ENCODE data around the gene AKAP6. TPM values are rescaled to one million over a fixed set of nuclear protein-coding genes. Genes with fewer than 3 reads are reported as not detected.

The AKAP6 gene
- total and polyA plus RNA-seq, 5 donors from 2014 or later: 0.07 to 1.1 (median 0.47) TPM

GRCh38 chr14:32507029-32507984, 178.2 kb downstream of the AKAP6 start:
- Histone ChIP-seq H3K4me3 (ENCODE audit: low read depth, low read length) (no peak overlapping the region), H3K36me3 (ENCODE audit: control insufficient read depth, insufficient read depth, low read length) (no peaks in the 10 kb centered on the region), H3K4me1 (ENCODE audit: control insufficient read depth, insufficient read depth, low read length, poor library complexity, severe bottlenecking) (no peaks in the 10 kb centered on the region), H3K27ac (ENCODE audit: insufficient read depth, low read length, poor library complexity, severe bottlenecking) (no peak overlapping the region), H3K27me3 (ENCODE audit: control insufficient read depth, insufficient read depth, low read length) (no peaks in the 10 kb centered on the region), H3K9me3 (ENCODE audit: control insufficient read depth in 2 of 2, low read length in 2 of 2) (no peaks in the 10 kb centered on the region)
- H3K36me3 Mint-ChIP-seq: no peaks in the 10 kb centered on the region
- no peak overlapping the region for H3K4me3 Mint-ChIP-seq
- H3K4me1 Mint-ChIP-seq: no peaks in the 10 kb centered on the region
- no peak for DNase-seq
- H3K27me3 Mint-ChIP-seq: peaks cover 9% of the 10 kb centered on the region
- no peak for ATAC-seq (ENCODE audit: low read depth in 2 of 2)
- H3K27ac Mint-ChIP-seq: no peak overlapping the region
- H3K9me3 Mint-ChIP-seq: no peaks in the 10 kb centered on the region

DNA sequence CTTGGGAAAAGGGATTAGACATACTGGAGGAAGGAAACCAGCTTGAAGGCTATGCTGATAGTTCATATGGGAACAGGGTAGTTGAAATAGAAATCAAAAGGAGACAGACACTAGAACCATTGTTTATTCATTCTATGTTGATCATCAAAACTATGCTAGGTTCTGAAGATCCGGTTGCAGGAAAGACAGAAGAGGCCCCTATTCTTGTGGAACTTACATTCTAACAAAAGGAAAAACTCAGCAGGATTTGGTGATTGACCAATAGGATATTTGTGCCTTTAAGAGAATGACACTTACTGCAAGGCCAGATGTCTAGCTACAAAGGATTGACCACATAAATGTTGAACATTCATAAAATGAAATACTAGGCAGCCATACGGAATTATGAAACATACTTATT, 179.2 kb downstream of the AKAP6 start:
- no peaks in the 10 kb centered on the region for H3K9me3 Mint-ChIP-seq
- DNase-seq (no peak), ATAC-seq (ENCODE audit: low read depth in 2 of 2) (no peak)
- H3K27ac Mint-ChIP-seq: no peak overlapping the region
- H3K27me3 ChIP-seq (ENCODE audit: control insufficient read depth, insufficient read depth, low read length): no peaks in the 10 kb centered on the region
- H3K36me3 Mint-ChIP-seq: no peaks in the 10 kb centered on the region
- no peak overlapping the region for H3K4me3 ChIP-seq (ENCODE audit: low read depth, low read length)
- no peaks in the 10 kb centered on the region for H3K4me1 ChIP-seq (ENCODE audit: control insufficient read depth, insufficient read depth, low read length, poor library complexity, severe bottlenecking)
- no peak overlapping the region for H3K4me3 Mint-ChIP-seq
- H3K27me3 Mint-ChIP-seq: peaks cover 12% of the 10 kb centered on the region
- H3K9me3 ChIP-seq (ENCODE audit: control insufficient read depth in 2 of 2, low read length in 2 of 2): no peaks in the 10 kb centered on the region
- no peaks in the 10 kb centered on the region for H3K36me3 ChIP-seq (ENCODE audit: control insufficient read depth, insufficient read depth, low read length)
- no peaks in the 10 kb centered on the region for H3K4me1 Mint-ChIP-seq
- H3K27ac ChIP-seq (ENCODE audit: insufficient read depth, low read length, poor library complexity, severe bottlenecking): no peak overlapping the region

DNA sequence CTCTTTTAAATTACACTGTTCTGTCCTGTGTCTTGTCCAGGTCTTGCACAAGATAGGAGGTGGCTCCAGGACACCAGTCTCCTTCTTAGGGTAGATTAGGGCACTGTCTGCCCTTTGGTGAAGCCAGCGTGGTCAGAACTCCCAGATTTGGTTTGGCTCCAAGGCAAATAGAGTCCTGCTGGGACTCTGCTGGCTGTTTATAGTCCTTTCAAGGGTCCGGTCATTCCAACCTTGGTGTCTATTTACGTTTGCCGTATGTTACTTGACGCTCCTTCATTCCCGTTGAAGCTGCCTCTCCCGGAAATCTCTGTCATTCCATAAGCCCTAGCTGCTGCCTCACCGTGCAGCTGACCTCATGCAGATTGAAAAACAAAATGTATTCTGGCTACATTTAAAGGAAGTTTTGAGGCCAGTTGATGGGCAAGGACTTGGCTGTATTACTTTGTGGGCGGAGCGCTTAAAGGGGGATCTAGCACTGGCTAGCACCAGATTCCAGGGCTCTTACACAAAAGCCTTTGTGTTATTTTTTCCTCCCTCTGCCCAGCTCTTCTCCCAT, 180.6 kb downstream of the AKAP6 start:
- Histone ChIP-seq H3K4me3 (ENCODE audit: low read depth, low read length) (no peak overlapping the region), H3K36me3 (ENCODE audit: control insufficient read depth, insufficient read depth, low read length) (no peaks in the 10 kb centered on the region), H3K4me1 (ENCODE audit: control insufficient read depth, insufficient read depth, low read length, poor library complexity, severe bottlenecking) (no peaks in the 10 kb centered on the region), H3K9me3 (ENCODE audit: control insufficient read depth in 2 of 2, low read length in 2 of 2) (no peaks in the 10 kb centered on the region), H3K27ac (ENCODE audit: insufficient read depth, low read length, poor library complexity, severe bottlenecking) (no peak overlapping the region), H3K27me3 (ENCODE audit: control insufficient read depth, insufficient read depth, low read length) (no peaks in the 10 kb centered on the region)
- Mint-ChIP-seq H3K4me3 (no peak overlapping the region), H3K27ac (no peak overlapping the region), H3K4me1 (no peaks in the 10 kb centered on the region), H3K36me3 (no peaks in the 10 kb centered on the region), H3K27me3 (peaks cover 15% of the 10 kb centered on the region), H3K9me3 (no peaks in the 10 kb centered on the region)
- ATAC-seq (ENCODE audit: low read depth in 2 of 2): no peak
- DNase-seq: no peak

- Mint-ChIP-seq H3K36me3 (no peaks in the 10 kb centered on the region), H3K27ac (no peak overlapping the region), H3K4me1 (no peaks in the 10 kb centered on the region), H3K9me3 (peaks cover 0 to 2% (median 0%) of the 10 kb centered on the region in 7 donors), H3K4me3 (no peak overlapping the region), H3K27me3 (peaks cover 19% of the 10 kb centered on the region)
- Histone ChIP-seq H3K4me3 (ENCODE audit: low read depth, low read length) (no peak overlapping the region), H3K9me3 (ENCODE audit: control insufficient read depth in 2 of 2, low read length in 2 of 2) (no peaks in the 10 kb centered on the region), H3K36me3 (ENCODE audit: control insufficient read depth, insufficient read depth, low read length) (no peaks in the 10 kb centered on the region), H3K4me1 (ENCODE audit: control insufficient read depth, insufficient read depth, low read length, poor library complexity, severe bottlenecking) (no peaks in the 10 kb centered on the region), H3K27me3 (ENCODE audit: control insufficient read depth, insufficient read depth, low read length) (no peaks in the 10 kb centered on the region), H3K27ac (ENCODE audit: insufficient read depth, low read length, poor library complexity, severe bottlenecking) (no peak overlapping the region)
- no peak for DNase-seq
- no peak for ATAC-seq (ENCODE audit: low read depth in 2 of 2)
These were observed 181.7 kb downstream of the AKAP6 start for GRCh38 chr14:32510815-32511214.

GRCh38 chr14:32512348-32512747, 183.2 kb downstream of the AKAP6 start:
- Histone ChIP-seq H3K9me3 (ENCODE audit: control insufficient read depth in 2 of 2, low read length in 2 of 2) (no peaks in the 10 kb centered on the region), H3K4me1 (ENCODE audit: control insufficient read depth, insufficient read depth, low read length, poor library complexity, severe bottlenecking) (no peaks in the 10 kb centered on the region), H3K27me3 (ENCODE audit: control insufficient read depth, insufficient read depth, low read length) (no peaks in the 10 kb centered on the region), H3K4me3 (ENCODE audit: low read depth, low read length) (no peak overlapping the region), H3K36me3 (ENCODE audit: control insufficient read depth, insufficient read depth, low read length) (no peaks in the 10 kb centered on the region), H3K27ac (ENCODE audit: insufficient read depth, low read length, poor library complexity, severe bottlenecking) (no peak overlapping the region)
- H3K36me3 Mint-ChIP-seq: no peaks in the 10 kb centered on the region
- no peak for DNase-seq
- H3K27ac Mint-ChIP-seq: no peak overlapping the region
- H3K9me3 Mint-ChIP-seq: peaks cover 0 to 2% (median 0%) of the 10 kb centered on the region in 7 donors
- H3K27me3 Mint-ChIP-seq: peaks cover 20% of the 10 kb centered on the region
- no peak for ATAC-seq (ENCODE audit: low read depth in 2 of 2)
- no peak overlapping the region for H3K4me3 Mint-ChIP-seq
- H3K4me1 Mint-ChIP-seq: no peaks in the 10 kb centered on the region

DNA sequence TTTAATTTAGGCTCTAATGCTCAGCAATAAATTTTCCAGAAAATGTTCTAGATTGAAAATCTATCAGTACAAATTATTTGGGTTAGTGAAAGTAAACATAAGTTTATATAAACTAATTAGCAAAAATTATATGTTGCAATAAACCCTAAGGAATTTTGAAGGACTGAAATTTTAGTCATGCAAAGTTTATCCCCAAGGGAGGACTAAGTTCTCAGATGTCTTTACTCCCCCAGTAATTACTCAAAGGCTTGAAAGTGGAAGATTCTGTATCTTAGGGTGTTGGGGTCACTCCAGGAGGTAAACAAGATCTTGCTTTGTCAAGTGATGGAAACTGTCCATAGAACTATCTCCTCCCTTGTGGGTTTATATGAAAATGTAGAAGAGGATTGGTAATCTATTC, 183.7 kb downstream of the AKAP6 start:
- peaks cover 20% of the 10 kb centered on the region for H3K27me3 Mint-ChIP-seq
- H3K9me3 Mint-ChIP-seq: peaks cover 0 to 2% (median 0%) of the 10 kb centered on the region in 7 donors
- no peaks in the 10 kb centered on the region for H3K36me3 ChIP-seq (ENCODE audit: control insufficient read depth, insufficient read depth, low read length)
- no peaks in the 10 kb centered on the region for H3K4me1 ChIP-seq (ENCODE audit: control insufficient read depth, insufficient read depth, low read length, poor library complexity, severe bottlenecking)
- no peaks in the 10 kb centered on the region for H3K36me3 Mint-ChIP-seq
- H3K4me3 ChIP-seq (ENCODE audit: low read depth, low read length): no peak overlapping the region
- no peak overlapping the region for H3K27ac Mint-ChIP-seq
- ATAC-seq (ENCODE audit: low read depth in 2 of 2): no peak
- no peaks in the 10 kb centered on the region for H3K4me1 Mint-ChIP-seq
- H3K9me3 ChIP-seq (ENCODE audit: control insufficient read depth in 2 of 2, low read length in 2 of 2): no peaks in the 10 kb centered on the region
- H3K27ac ChIP-seq (ENCODE audit: insufficient read depth, low read length, poor library complexity, severe bottlenecking): no peak overlapping the region
- DNase-seq: no peak
- H3K27me3 ChIP-seq (ENCODE audit: control insufficient read depth, insufficient read depth, low read length): no peaks in the 10 kb centered on the region
- no peak overlapping the region for H3K4me3 Mint-ChIP-seq

- H3K36me3 Mint-ChIP-seq: no peaks in the 10 kb centered on the region
- no peak overlapping the region for H3K4me3 Mint-ChIP-seq
- no peak overlapping the region for H3K27ac Mint-ChIP-seq
- Histone ChIP-seq H3K36me3 (ENCODE audit: control insufficient read depth, insufficient read depth, low read length) (no peaks in the 10 kb centered on the region), H3K9me3 (ENCODE audit: control insufficient read depth in 2 of 2, low read length in 2 of 2) (no peaks in the 10 kb centered on the region), H3K4me3 (ENCODE audit: low read depth, low read length) (no peak overlapping the region), H3K27ac (ENCODE audit: insufficient read depth, low read length, poor library complexity, severe bottlenecking) (no peak overlapping the region), H3K4me1 (ENCODE audit: control insufficient read depth, insufficient read depth, low read length, poor library complexity, severe bottlenecking) (no peaks in the 10 kb centered on the region), H3K27me3 (ENCODE audit: control insufficient read depth, insufficient read depth, low read length) (no peaks in the 10 kb centered on the region)
- H3K9me3 Mint-ChIP-seq: peaks cover 0 to 8% (median 0%) of the 10 kb centered on the region in 7 donors
- peaks cover 20% of the 10 kb centered on the region for H3K27me3 Mint-ChIP-seq
- DNase-seq: no peak
- ATAC-seq (ENCODE audit: low read depth in 2 of 2): no peak
- H3K4me1 Mint-ChIP-seq: no peaks in the 10 kb centered on the region
These were observed 184.5 kb downstream of the AKAP6 start for GRCh38 chr14:32513571-32514009.

All from CD4-positive, CD25-positive, alpha-beta regulatory T cell (primary cell).